HG02943 (cell line): Measurements from ENCODE around the gene RNU6-9.
A peak's percentile ranks its signal among the peaks of the same experiment; 100 is the strongest.

Experiments used
- ATAC-seq: cut with Tn5 transposase; IDR thresholded peaks from one replicate; pipeline ENCODE4 v1.9.1; 2021; ENCODE audit warnings: mild to moderate bottlenecking, low read depth, moderate library complexity; ENCODE audit not compliant: unreplicated experiment

Gene RNU6-9

GRCh38 chr19:916645-917322 is 23.5 kb downstream of the RNU6-9 start:
- ATAC-seq, result no peak

DNA sequence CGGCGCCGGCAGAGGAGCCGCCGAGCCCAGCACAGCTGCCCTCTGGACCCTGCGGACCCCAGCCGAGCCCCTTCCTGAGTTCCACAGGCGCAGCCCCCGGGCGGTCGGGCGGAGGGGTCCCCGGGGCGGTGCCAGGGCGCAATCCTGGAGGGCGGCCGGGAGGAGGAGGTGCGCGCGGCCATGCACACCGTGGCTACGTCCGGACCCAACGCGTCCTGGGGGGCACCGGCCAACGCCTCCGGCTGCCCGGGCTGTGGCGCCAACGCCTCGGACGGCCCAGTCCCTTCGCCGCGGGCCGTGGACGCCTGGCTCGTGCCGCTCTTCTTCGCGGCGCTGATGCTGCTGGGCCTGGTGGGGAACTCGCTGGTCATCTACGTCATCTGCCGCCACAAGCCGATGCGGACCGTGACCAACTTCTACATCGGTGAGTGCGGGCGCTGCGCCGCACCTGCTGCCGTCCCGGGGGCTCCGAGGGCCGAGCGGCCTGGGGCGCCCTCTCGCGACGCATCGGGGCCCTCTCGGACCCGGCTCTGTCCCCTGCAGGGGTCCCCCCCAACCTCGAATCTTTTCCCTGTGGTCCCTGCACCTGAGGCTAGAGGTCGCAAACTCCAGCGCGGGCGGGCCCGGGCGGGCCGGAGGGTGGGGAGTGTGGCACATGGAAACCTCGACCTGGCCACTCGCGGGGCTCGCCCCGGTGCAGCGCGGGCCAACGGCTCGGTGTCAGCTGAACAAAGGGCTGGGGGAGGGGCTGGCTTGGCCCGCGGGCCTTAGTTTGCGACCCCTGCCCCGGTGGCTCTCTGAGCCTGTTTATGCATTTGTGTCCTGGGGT is 24.3 kb downstream of the RNU6-9 start, which contains the start of gene KISS1R:
Gene KISS1R, plus strand, starts transcription at position 11 of the 829 bp plus-strand sequence. Its CDS starts 170 bp downstream, at position 181.
- ATAC-seq, result no peak

DNA sequence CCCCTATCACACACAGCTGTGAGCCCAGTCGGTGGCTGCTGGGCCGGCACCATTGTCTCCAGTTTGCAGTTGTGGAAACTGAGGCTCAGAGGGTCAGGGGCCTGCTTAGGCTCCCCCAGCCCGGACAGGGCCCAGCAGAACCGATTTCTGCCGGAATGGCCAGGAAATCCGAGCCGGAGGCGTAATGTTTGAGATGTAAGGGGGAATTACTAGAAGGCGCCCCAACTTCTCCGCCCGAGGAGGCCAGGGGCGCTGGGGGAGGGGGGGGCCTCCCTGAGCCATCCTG is 24.8 kb downstream of the RNU6-9 start:
- ATAC-seq, result no peak

DNA sequence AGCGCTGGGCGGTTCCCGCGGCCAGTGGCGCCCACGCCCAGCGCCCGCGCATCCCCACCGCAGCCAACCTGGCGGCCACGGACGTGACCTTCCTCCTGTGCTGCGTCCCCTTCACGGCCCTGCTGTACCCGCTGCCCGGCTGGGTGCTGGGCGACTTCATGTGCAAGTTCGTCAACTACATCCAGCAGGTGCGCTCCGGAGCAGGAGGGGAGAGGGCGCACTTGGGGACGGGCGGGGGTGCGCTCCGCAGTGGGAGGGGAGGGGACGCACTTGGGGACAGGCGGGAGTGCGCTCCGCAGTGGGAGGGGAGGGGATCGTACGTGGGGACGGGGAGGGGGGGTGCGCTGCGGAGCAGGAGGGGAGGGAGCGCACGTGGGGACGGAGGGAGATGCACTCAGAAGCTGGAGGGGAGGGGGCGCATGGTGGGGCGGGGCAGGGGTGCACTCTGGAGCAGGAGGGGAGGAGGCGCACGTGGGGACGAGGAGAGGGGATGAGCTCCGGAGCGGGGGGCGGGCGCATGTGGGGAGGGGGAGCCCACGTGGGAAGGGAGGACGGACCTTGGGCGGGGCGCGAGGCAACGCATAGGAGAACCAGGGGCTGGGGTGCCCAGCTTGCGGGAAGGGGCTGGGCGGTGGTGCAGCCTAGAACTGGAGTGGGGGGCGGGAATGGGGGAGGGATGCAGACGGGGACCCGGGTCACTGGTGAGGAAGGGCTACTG is 25.4 kb downstream of the RNU6-9 start:
- no peak for ATAC-seq

DNA sequence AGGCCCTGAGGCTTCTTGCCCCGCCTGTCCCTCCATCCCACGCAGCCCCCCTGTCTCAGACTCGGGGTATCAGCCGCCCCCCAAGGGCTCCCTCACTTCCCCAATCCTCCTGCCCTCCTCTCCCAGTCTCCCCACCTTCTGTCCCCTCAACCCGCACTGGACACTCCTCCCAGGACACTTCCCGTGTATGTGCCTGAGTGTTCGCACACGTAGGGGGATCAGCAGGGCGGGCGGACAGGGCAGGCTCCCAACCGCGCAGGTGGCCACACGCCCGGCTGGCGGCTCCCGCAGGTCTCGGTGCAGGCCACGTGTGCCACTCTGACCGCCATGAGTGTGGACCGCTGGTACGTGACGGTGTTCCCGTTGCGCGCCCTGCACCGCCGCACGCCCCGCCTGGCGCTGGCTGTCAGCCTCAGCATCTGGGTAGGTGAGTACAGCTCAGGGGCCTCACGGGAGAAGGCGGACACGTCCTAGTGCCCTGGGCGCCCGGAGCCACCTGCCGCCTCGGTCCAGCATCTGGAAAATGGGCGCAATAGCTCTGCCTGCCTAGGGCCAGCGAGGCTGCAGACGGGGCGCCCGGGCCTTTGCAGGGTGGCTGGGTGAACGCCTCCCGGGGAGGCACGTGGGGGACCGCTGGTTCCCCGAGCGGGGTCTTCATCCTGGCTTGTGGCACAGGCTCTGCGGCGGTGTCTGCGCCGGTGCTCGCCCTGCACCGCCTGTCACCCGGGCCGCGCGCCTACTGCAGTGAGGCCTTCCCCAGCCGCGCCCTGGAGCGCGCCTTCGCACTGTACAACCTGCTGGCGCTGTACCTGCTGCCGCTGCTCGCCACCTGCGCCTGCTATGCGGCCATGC is 26.1 kb downstream of the RNU6-9 start:
- ATAC-seq, result no peak

GRCh38 chr19:920051-920864 is 27.0 kb downstream of the RNU6-9 start:
- ATAC-seq, result no peak

DNA sequence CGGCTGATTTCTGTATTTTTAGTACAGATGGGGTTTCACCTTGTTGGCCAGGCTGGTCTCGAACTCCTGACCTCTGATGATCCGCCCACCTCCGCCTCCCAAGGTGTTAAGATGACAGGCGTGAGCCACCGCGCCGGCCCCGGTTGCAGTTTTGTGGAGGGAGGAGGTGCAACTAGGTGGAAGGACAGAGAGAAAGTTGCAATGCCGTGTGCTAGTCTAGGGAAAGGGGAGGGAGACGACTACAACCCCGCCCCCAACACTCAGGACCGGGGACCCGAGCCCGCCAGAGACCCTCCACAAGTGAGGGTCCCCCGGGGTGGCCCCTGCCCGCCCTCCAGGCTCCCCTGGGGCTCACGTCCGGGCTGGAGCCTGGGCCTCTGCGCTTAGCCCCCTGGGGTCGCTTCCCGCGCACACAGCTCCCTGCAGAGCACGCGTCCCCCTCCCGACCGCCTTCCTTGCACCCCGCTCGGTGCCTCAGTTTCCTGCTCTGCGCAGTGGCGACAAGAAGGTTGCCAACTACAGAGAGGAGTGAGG is 31.3 kb downstream of the RNU6-9 start:
- no peak for ATAC-seq

DNA sequence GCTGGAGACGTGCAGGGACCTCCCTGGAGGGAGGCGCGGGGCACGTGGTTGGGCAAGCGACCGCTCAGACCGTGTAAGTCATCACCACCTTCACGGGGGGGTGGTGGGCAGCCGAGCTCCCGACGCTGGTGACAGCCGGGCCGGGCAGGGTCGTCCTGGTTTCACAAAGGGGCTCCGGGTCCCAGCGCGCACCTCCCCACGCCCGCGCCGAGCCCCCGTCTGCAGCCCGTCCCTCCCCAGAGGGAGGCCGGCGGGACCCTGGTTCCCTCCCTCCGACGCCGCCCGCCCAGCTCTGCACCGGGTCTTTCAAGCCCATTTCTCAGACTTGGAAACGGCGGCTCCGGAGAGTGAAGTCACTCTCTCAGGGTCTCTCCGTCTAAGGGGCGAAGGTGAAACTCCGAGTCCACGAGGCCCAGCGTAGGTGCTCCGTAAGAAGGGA is 31.8 kb downstream of the RNU6-9 start:
- ATAC-seq, result peak; percentile 38

GRCh38 chr19:925526-926322 is 32.4 kb downstream of the RNU6-9 start, which contains the start of gene ARID3A:
ARID3A (plus strand) TSS chr19:926035; CDS start chr19:929529, 3,494 bp downstream.
- ATAC-seq, result peak; percentile 54

DNA sequence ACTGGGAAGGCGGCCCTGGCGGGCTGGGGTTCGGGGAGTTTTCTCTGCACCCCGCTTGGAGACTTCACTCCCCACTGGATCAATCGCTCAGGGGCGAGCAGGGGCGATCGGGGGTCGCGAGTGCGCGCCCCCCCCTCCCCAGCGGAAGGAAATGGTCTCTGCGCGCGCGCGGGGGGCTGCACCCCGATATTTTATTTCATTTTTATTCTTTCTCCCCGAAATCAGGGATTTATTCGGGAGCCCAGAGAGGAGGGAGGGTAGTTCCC is 33.0 kb downstream of the RNU6-9 start:
- ATAC-seq, result no peak

- no peak for ATAC-seq
These were observed 33.5 kb downstream of the RNU6-9 start for GRCh38 chr19:926589-927350.

DNA sequence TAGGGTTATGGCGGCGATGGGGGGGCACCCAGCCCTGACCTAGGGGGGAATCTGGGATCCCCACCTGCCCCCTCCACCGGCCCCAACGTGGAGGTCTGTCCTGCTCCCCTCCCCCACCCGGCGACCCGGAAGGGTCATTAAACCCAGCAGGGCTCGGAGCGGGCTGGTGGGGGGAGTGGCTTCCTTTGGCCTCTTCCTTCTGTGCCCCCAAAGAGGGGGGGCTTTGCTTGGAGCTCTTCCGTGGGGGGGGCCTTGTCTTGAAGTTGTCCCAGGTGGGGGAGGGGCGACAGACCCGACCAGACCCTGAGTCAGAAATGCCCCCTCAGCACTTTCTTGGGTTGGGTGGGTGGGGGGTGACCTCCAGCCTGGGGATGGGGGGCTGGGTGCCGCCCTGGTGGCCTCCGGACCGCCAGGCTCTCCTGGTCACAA is 34.1 kb downstream of the RNU6-9 start:
- no peak for ATAC-seq

- no peak for ATAC-seq
These were observed 34.6 kb downstream of the RNU6-9 start for GRCh38 chr19:927780-928401.

GRCh38 chr19:928471-929202 is 35.4 kb downstream of the RNU6-9 start:
- ATAC-seq, result no peak

DNA sequence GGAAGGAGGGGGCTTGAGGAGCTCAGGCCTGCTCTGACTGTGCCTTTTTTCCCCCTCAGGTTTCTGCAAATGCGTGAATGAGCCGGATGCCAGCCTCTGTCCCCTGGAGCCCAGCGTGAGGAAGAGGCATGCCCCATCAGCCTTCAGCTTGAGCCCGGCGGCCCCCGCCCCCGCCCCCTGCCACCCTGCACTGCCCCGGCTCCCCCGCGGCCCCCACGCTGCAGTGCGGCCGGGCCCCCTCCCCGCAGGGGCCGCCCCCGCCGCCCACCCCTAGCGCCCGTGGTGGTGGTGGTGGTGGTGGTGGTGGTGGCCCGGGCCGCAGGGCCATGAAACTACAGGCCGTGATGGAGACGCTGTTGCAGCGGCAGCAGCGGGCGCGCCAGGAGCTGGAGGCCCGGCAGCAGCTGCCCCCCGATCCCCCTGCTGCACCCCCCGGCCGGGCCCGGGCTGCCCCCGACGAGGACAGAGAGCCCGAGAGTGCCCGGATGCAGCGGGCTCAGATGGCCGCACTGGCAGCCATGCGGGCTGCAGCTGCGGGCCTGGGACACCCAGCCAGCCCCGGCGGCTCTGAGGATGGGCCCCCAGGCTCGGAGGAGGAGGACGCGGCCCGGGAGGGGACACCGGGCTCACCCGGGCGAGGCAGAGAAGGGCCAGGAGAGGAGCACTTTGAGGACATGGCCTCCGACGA is 36.1 kb downstream of the RNU6-9 start:
- no peak for ATAC-seq

DNA sequence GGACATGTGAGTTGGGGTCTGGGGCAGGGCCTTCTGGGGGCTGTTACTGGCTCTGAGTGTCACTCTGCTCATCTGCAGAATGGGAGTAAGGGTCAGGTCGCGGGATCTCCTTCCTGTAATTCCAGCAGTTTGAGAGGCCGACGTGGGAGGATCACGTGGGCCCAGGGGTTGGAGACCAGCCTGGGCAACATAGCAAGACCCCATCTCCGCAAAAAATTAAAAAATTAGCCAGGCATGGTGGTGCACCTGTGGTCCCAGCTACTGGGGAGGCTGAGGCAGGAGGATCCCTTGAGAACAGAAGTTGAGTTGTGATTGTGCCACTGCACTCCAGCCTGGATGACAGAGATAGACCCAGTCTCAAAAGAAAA is 36.6 kb downstream of the RNU6-9 start:
- no peak for ATAC-seq
